Measurements from ENCODE around the gene LNX1. TPM values are rescaled to one million over a fixed set of nuclear protein-coding genes. Genes with fewer than 3 reads are reported as not detected.

The LNX1 gene
- polyA plus RNA-seq, 1 experiment, result 0.29 TPM

DNA sequence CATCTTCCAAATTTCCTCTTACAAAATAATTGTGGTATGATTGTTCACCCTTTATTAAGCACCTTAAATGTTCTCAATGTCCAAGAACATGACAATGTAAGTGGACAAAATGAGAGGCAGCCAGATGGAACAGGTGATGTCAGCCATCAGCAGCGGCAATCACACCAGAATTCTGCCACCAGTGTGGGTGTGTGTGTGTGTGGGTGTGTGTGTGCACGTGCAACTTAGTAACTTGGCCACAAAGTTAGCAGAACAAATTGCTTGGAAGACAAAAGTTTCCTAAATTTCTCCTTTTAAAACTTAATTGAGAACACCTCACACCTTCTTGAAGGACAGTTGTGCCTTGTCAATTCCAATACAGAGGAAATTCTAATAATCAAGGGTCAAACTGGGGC, 18.7 kb downstream of the LNX1 start:
- CTCF ChIA-PET, result no interaction called here
- TF ChIP-seq, protein P1, sequence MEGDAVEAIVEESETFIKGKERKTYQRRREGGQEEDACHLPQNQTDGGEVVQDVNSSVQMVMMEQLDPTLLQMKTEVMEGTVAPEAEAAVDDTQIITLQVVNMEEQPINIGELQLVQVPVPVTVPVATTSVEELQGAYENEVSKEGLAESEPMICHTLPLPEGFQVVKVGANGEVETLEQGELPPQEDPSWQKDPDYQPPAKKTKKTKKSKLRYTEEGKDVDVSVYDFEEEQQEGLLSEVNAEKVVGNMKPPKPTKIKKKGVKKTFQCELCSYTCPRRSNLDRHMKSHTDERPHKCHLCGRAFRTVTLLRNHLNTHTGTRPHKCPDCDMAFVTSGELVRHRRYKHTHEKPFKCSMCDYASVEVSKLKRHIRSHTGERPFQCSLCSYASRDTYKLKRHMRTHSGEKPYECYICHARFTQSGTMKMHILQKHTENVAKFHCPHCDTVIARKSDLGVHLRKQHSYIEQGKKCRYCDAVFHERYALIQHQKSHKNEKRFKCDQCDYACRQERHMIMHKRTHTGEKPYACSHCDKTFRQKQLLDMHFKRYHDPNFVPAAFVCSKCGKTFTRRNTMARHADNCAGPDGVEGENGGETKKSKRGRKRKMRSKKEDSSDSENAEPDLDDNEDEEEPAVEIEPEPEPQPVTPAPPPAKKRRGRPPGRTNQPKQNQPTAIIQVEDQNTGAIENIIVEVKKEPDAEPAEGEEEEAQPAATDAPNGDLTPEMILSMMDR (IDR thresholded peaks at IDR 0.05; ENCODE audit: insufficient read depth, low read depth, low read length), result no peak
- Histone ChIP-seq H3K36me3 (ENCODE audit: control insufficient read depth, insufficient read depth, low read length) (no peaks in the 10 kb centered on the region), H3K27me3 (ENCODE audit: control insufficient read depth, insufficient read depth, low read length) (no peaks in the 10 kb centered on the region), H3K4me3 (ENCODE audit: low read depth, low read length) (no peak overlapping the region)
- POLR2A ChIA-PET, result no interaction called here
- no peak for DNase-seq (ENCODE audit: low read depth)

- TF ChIP-seq, protein P1 (IDR thresholded peaks at IDR 0.05; ENCODE audit: insufficient read depth, low read depth, low read length), result no peak
- ChIA-PET CTCF (no interaction called here), POLR2A (no interaction called here)
- DNase-seq (ENCODE audit: low read depth), result no peak
- H3K36me3 ChIP-seq (ENCODE audit: control insufficient read depth, insufficient read depth, low read length), result no peaks in the 10 kb centered on the region
- no peaks in the 10 kb centered on the region for H3K27me3 ChIP-seq (ENCODE audit: control insufficient read depth, insufficient read depth, low read length)
- H3K4me3 ChIP-seq (ENCODE audit: low read depth, low read length), result no peak overlapping the region
Observed at GRCh38 chr4:53571936-53572599, 19.2 kb downstream of the LNX1 start.

DNA sequence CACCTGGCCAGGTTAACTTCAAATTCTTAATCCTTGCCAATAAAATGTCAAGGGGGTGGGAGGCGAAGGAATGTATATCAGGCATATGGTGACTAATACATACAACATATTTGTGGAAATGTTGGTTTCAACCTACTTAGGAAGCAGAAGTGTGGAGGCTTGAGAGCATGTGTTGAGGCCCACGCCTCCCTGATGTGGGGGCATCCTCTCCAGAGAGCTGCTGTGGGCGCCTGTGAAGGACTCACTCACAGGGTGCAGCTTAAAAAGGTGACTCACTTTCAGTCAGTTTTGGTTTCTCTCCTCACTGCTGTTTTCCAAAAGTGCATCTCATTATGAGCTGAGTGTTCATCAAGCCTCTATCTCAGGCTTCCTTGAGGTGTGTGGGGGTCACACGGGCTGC, 27.5 kb downstream of the LNX1 start:
- H3K36me3 ChIP-seq (ENCODE audit: control insufficient read depth, insufficient read depth, low read length), result no peaks in the 10 kb centered on the region
- TF ChIP-seq, protein P1 (IDR thresholded peaks at IDR 0.05; ENCODE audit: insufficient read depth, low read depth, low read length), result no peak
- ChIA-PET CTCF (no interaction called here), POLR2A (interaction anchor here (0.6 kb wide), 1 partner anchor 11 kb away, joined by 3 read pairs; no protein-coding TSS in a partner anchor)
- no peaks in the 10 kb centered on the region for H3K27me3 ChIP-seq (ENCODE audit: control insufficient read depth, insufficient read depth, low read length)
- H3K4me3 ChIP-seq (ENCODE audit: low read depth, low read length), result no peak overlapping the region
- DNase-seq (ENCODE audit: low read depth), result no peak

DNA sequence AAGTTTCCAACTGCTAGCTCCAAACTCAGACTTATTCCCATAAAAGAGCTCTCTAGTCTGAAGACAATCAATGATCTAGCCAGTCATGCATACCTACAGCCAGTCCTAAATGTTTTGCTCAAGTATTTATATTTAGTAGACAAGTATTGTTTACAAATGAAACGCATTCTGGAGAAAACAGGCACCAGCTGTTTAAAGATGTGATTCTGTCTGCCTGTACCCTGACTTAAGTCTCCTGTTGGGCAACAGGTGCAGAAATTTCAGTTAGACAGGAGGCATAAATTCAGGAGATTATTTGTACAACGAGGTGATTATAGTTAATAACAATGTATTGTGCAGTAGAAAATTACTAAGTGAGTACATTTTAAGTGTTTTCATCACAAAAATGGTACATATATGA, 28.9 kb downstream of the LNX1 start:
- DNase-seq (ENCODE audit: low read depth), result no peak
- TF ChIP-seq, protein P1 (IDR thresholded peaks at IDR 0.05; ENCODE audit: insufficient read depth, low read depth, low read length), result no peak
- ChIA-PET POLR2A (no interaction called here), CTCF (no interaction called here)
- Histone ChIP-seq H3K27me3 (ENCODE audit: control insufficient read depth, insufficient read depth, low read length) (no peaks in the 10 kb centered on the region), H3K36me3 (ENCODE audit: control insufficient read depth, insufficient read depth, low read length) (no peaks in the 10 kb centered on the region), H3K4me3 (ENCODE audit: low read depth, low read length) (no peak overlapping the region)

- ChIA-PET POLR2A (no interaction called here), CTCF (interaction anchor here (0.5 to 3.1 kb wide), 2 partner anchors 13 to 165 kb away, joined by 3 to 10 read pairs; no protein-coding TSS in a partner anchor)
- DNase-seq (ENCODE audit: low read depth), result no peak
- TF ChIP-seq, protein P1 (IDR thresholded peaks at IDR 0.05; ENCODE audit: insufficient read depth, low read depth, low read length), result no peak
- H3K27me3 ChIP-seq (ENCODE audit: control insufficient read depth, insufficient read depth, low read length), result no peaks in the 10 kb centered on the region
- H3K36me3 ChIP-seq (ENCODE audit: control insufficient read depth, insufficient read depth, low read length), result no peaks in the 10 kb centered on the region
- no peak overlapping the region for H3K4me3 ChIP-seq (ENCODE audit: low read depth, low read length)
Observed at GRCh38 chr4:53559021-53559620, 32.2 kb downstream of the LNX1 start.

All from BJ (cell line).